CD14-positive monocyte (primary cell): Measurements from ENCODE around the gene SLC12A8. TPM values are rescaled to one million over a fixed set of nuclear protein-coding genes. Genes with fewer than 3 reads are reported as not detected.

Experiments used
- DNase-seq, 3 donors: peaks; one replicate each; pipeline ENCODE4 v3.0.0-alpha.2; 2011 to 2022
- H2AFZ ChIP-seq: 2 replicates; pipeline ENCODE4 v1.6.0; 2012; ENCODE audit warnings: mild to moderate bottlenecking, low read depth, low read length, inconsistent platforms; ENCODE audit not compliant: insufficient read depth, poor library complexity, severe bottlenecking
- H3K27ac ChIP-seq, 2 donors: 1 replicate in 1 of 2; 2 replicates in 1 of 2; pipeline ENCODE4 v1.5.1; 2012 to 2013; ENCODE audit warnings: low read length in 2 of 2, control low read depth in 1 of 2, inconsistent platforms in 1 of 2, low read depth in 1 of 2, mild to moderate bottlenecking in 1 of 2
- H3K27me3 ChIP-seq, 2 donors: one replicate each; pipeline versions ENCODE4 v1.6.0 to v1.6.1; 2011 to 2013; ENCODE audit warnings: low read length in 2 of 2; ENCODE audit not compliant: control insufficient read depth in 2 of 2, insufficient read depth in 2 of 2
- H3K36me3 ChIP-seq, 2 donors: replicated peaks in 1 of 2; 1 replicate in 1 of 2; 2 replicates in 1 of 2; pipeline versions ENCODE4 v1.5.1 to v1.6.1; 2012 to 2013; ENCODE audit warnings: low read length in 2 of 2, control low read depth in 1 of 2, inconsistent platforms in 1 of 2, mild to moderate bottlenecking in 1 of 2; ENCODE audit not compliant: insufficient read depth in 2 of 2, control insufficient read depth in 1 of 2
- H3K4me1 ChIP-seq, 2 donors: 1 replicate in 1 of 2; 2 replicates in 1 of 2; pipeline versions ENCODE4 v1.5.1 to v1.6.1; 2012 to 2013; ENCODE audit warnings: low read length in 2 of 2, control low read depth in 1 of 2, inconsistent platforms in 1 of 2, mild to moderate bottlenecking in 1 of 2, moderate library complexity in 1 of 2; ENCODE audit not compliant: insufficient read depth in 2 of 2, control insufficient read depth in 1 of 2
- H3K4me2 ChIP-seq: replicated peaks from 2 replicates; pipeline ENCODE3; 2012; ENCODE audit warnings: low read length, moderate library complexity, mild to moderate bottlenecking; ENCODE audit not compliant: poor library complexity, severe bottlenecking; ENCODE audit errors: extremely low read depth
- H3K4me3 ChIP-seq, 3 experiments: fragments of 200-600 bp in 1 of 3; sonication (generic) in 1 of 3; replicated peaks in 1 of 3; 1 replicate in 2 of 3; 2 replicates in 1 of 3; pipeline ENCODE4 v1.5.1; 2011 to 2013; ENCODE audit warnings: low read length in 3 of 3, mild to moderate bottlenecking in 3 of 3, control low read depth in 2 of 3, low read depth in 2 of 3, inconsistent platforms in 1 of 3, moderate library complexity in 1 of 3
- H3K79me2 ChIP-seq: 2 replicates; pipeline ENCODE4 v1.6.0; 2012; ENCODE audit warnings: mild to moderate bottlenecking, control low read depth, inconsistent platforms, low read length, moderate library complexity; ENCODE audit not compliant: insufficient read depth
- H3K9ac ChIP-seq: 2 replicates; pipeline ENCODE4 v1.6.0; 2017; ENCODE audit warnings: low read length, mild to moderate bottlenecking; ENCODE audit not compliant: insufficient read depth, poor library complexity, severe bottlenecking
- H3K9me3 ChIP-seq, 2 donors: replicated peaks in 1 of 2; 1 replicate in 1 of 2; 2 replicates in 1 of 2; pipeline versions ENCODE4 v1.5.1 to v1.6.1; 2012 to 2013; ENCODE audit warnings: low read length in 2 of 2, control low read depth in 1 of 2; ENCODE audit not compliant: control insufficient read depth in 1 of 2, insufficient read depth in 1 of 2
- H4K20me1 ChIP-seq: 2 replicates; pipeline ENCODE4 v1.6.0; 2012; ENCODE audit warnings: mild to moderate bottlenecking, low read length, control low read depth, moderate library complexity; ENCODE audit not compliant: insufficient read depth
- H3K27ac Mint-ChIP-seq, 7 donors: one replicate each; pipeline ENCODE4 v1.8.0; 2020; ENCODE audit warnings: mild to moderate bottlenecking in 7 of 7, mixed read lengths in 7 of 7, moderate library complexity in 6 of 7, inconsistent platforms in 2 of 7
- H3K27me3 Mint-ChIP-seq, 3 donors: one replicate each; pipeline ENCODE4 v1.8.0; 2021 to 2022; ENCODE audit warnings: low read depth in 3 of 3, mild to moderate bottlenecking in 3 of 3, mixed read lengths in 3 of 3, moderate library complexity in 3 of 3, inconsistent platforms in 1 of 3
- H3K36me3 Mint-ChIP-seq, 2 donors: one replicate each; pipeline ENCODE4 v1.8.0; 2020; ENCODE audit warnings: mixed read lengths in 2 of 2, inconsistent platforms in 1 of 2, mild to moderate bottlenecking in 1 of 2
- H3K4me1 Mint-ChIP-seq: one replicate; pipeline ENCODE4 v1.8.0; 2020; ENCODE audit warnings: mild to moderate bottlenecking, mixed read lengths
- H3K4me3 Mint-ChIP-seq, 2 donors: one replicate each; pipeline ENCODE4 v1.8.0; 2020; ENCODE audit warnings: mild to moderate bottlenecking in 2 of 2, mixed read lengths in 2 of 2, moderate library complexity in 1 of 2
- H3K9me3 Mint-ChIP-seq, 7 donors: one replicate each; pipeline ENCODE4 v1.8.0; 2020 to 2022; ENCODE audit warnings: mixed read lengths in 7 of 7, mild to moderate bottlenecking in 6 of 7, moderate library complexity in 6 of 7, inconsistent platforms in 2 of 7
- CTCF ChIP-seq: fragments of 200-600 bp; IDR thresholded peaks from one replicate; pipeline ENCODE4 v1.8.0; 2022; ENCODE audit warnings: antibody characterized with exemption, mild to moderate bottlenecking
- WGBS: methylation state at CpG from one replicate; pipeline ENCODE4 v1.1.5; 2013; ENCODE audit warnings: missing lambda C conversion rate; ENCODE audit not compliant: insufficient coverage; 5-methylcytosine and 5-hydroxymethylcytosine counted together
- intact Hi-C, 2 donors: fragments of 100-400 bp; cut with micrococcal nuclease; formaldehyde crosslinking; loops; one replicate each; pipeline versions ENCODE4 v1.15.0 to v1.15.1; 2023
- polyA plus RNA-seq, 3 donors: library from polyadenylated mRNA; depleted of rRNA in 1 of 3; unstranded in 2 of 3; stranded (reverse) in 1 of 3; fragments of 300-500 nt in 2 of 3; fragments of >200 nt in 1 of 3; fragmentation: Illumina TruSeq in 2 of 3; gene quantifications; 1 replicate in 2 of 3; 2 replicates in 1 of 3; pipeline ENCODE4 v1.2.3, GENCODE V29; 2012 to 2021

The SLC12A8 gene
- polyA plus RNA-seq, 3 donors: 0.23 to 0.46 (median 0.35) TPM

- Mint-ChIP-seq H3K9me3 (no peaks in the 10 kb centered on the region), H3K36me3 (no peaks in the 10 kb centered on the region), H3K4me1 (peaks cover 18% of the 10 kb centered on the region), H3K27ac (peak overlapping the region in 1 of 7 donors; percentile 11), H3K4me3 (no peak overlapping the region), H3K27me3 (peaks cover 0 to 8% (median 7%) of the 10 kb centered on the region in 3 donors)
- TF ChIP-seq CTCF: no peak
- WGBS: 95% methylated on average over 8 of the region's 9 CpGs
- no peak overlapping the region for H3K4me2 ChIP-seq
- no peaks in the 10 kb centered on the region for H4K20me1 ChIP-seq
- no peaks in the 10 kb centered on the region for H3K9me3 ChIP-seq
- intact Hi-C loops: no loop called here
- no peak for DNase-seq
- H3K9ac ChIP-seq: no peak overlapping the region
- no peak overlapping the region for H3K4me3 ChIP-seq
- no peak overlapping the region for H2AFZ ChIP-seq
- peaks cover 11 to 20% of the 10 kb centered on the region in 2 donors for H3K4me1 ChIP-seq
- no peaks in the 10 kb centered on the region for H3K36me3 ChIP-seq
- no peaks in the 10 kb centered on the region for H3K27me3 ChIP-seq
- H3K79me2 ChIP-seq: no peaks in the 10 kb centered on the region
- H3K27ac ChIP-seq: no peak overlapping the region
Measured at GRCh38 chr3:125115640-125116039, 96.9 kb downstream of the SLC12A8 start.

GRCh38 chr3:125112981-125113380, 99.6 kb downstream of the SLC12A8 start:
- Histone ChIP-seq H4K20me1 (no peaks in the 10 kb centered on the region), H3K4me2 (no peak overlapping the region), H3K4me3 (no peak overlapping the region), H3K79me2 (no peaks in the 10 kb centered on the region), H3K9me3 (no peaks in the 10 kb centered on the region), H3K27me3 (no peaks in the 10 kb centered on the region), H3K9ac (no peak overlapping the region), H2AFZ (no peak overlapping the region), H3K4me1 (peaks cover 5 to 17% of the 10 kb centered on the region in 2 donors), H3K27ac (no peak overlapping the region), H3K36me3 (no peaks in the 10 kb centered on the region)
- Mint-ChIP-seq H3K36me3 (no peaks in the 10 kb centered on the region), H3K4me1 (peaks cover 15% of the 10 kb centered on the region), H3K27ac (no peak overlapping the region), H3K9me3 (no peaks in the 10 kb centered on the region), H3K27me3 (peaks cover 2 to 8% (median 6%) of the 10 kb centered on the region in 3 donors), H3K4me3 (no peak overlapping the region)
- WGBS: 100% methylated on average over 1 of the region's 1 CpG
- no peak for TF ChIP-seq CTCF
- intact Hi-C loops: loop anchor here in 1 of 2 donors (5.0 kb wide), 1 partner anchor 49 kb away; no protein-coding TSS in a partner anchor
- DNase-seq: no peak
